ENCODE results near the gene KNTC1. TPM values are rescaled to one million over a fixed set of nuclear protein-coding genes. Genes with fewer than 3 reads are reported as not detected.

Gene KNTC1
- total and polyA plus RNA-seq, 2 of the 8 experiments (the other 6 are each of a cell fraction or from before 2014, with no cell fraction given) = 52.7 to 80.2 TPM

GRCh38 chr12:122635471-122635870 is 108.4 kb downstream of the KNTC1 start (continued):
- no peak for TF ChIP-seq RBBP5 (IDR thresholded peaks at IDR 0.05; ENCODE audit: borderline replicate concordance, low read depth, low read length)
- TF ChIP-seq CBX8 (IDR thresholded peaks at IDR 0.05; ENCODE audit: borderline replicate concordance, low read depth, low read length) = no peak
- TF ChIP-seq GTF2F1 (IDR thresholded peaks at IDR 0.05; ENCODE audit: borderline replicate concordance, low read depth, low read length) = no peak
- TF ChIP-seq SP1 (IDR thresholded peaks at IDR 0.05; ENCODE audit: low read depth, low read length) = no peak
